Frontal cortex (tissue), 4 donors: ENCODE results near the gene ZFAND2B. TPM values are rescaled to one million over a fixed set of nuclear protein-coding genes. Genes with fewer than 3 reads are reported as not detected.

Experiments
- DNase-seq, 2 donors: peaks; one replicate each; pipeline ENCODE4 v3.0.0; 2012; ENCODE audit warnings: low spot score in 2 of 2
- FAIRE-seq: peaks from 2 replicates; lab custom pipeline; 2012; peaks lifted over from hg19 to GRCh38; lab: Jason Lieb, UNC
- total RNA-seq: library from RNA; depleted of rRNA; stranded (reverse); fragments of >200 nt; gene quantifications from one replicate; pipeline ENCODE4 v1.2.3, GENCODE V29; 2014
- donor health status: control.
- donor health status: control.
- donor health status: control.

ZFAND2B gene
- total RNA-seq, 1 donor from 2014 or later: 10.2 TPM

- DNase-seq (peak; percentile 95 to 98), FAIRE-seq (peak; percentile 8)
These were observed 12.4 kb downstream of the ZFAND2B start, which contains the start of gene ABCB6 for GRCh38 chr2:219218732-219219701. ABCB6 (minus strand) TSS chr2:219218958; CDS start chr2:219218673, 285 bp downstream.

GRCh38 chr2:219219784-219220532, 13.4 kb downstream of the ZFAND2B start:
- FAIRE-seq (no peak), DNase-seq (no peak)

GRCh38 chr2:219220652-219221402, 14.2 kb downstream of the ZFAND2B start:
- no peak for DNase-seq
- FAIRE-seq: no peak

GRCh38 chr2:219221957-219222518, 15.5 kb downstream of the ZFAND2B start:
- DNase-seq: no peak
- FAIRE-seq: no peak

- DNase-seq: no peak
- no peak for FAIRE-seq
These were observed 17.4 kb downstream of the ZFAND2B start for GRCh38 chr2:219223831-219224610.

- DNase-seq: no peak
- FAIRE-seq: no peak
These were observed 18.8 kb downstream of the ZFAND2B start for GRCh38 chr2:219225350-219225749.

- no peak for DNase-seq
- FAIRE-seq: no peak
These were observed 21.7 kb downstream of the ZFAND2B start for GRCh38 chr2:219228041-219228910.

GRCh38 chr2:219228911-219229304, 22.3 kb downstream of the ZFAND2B start:
- no peak for FAIRE-seq
- no peak for DNase-seq

- peak; percentile 98 to 99 for DNase-seq
- FAIRE-seq: peak; percentile 57
These were observed 22.9 kb downstream of the ZFAND2B start, which contains the start of the genes ANKZF1 and ATG9A for GRCh38 chr2:219229305-219230058. ANKZF1 (plus strand) TSS chr2:219229806; CDS start chr2:219230258, 452 bp downstream. ATG9A (minus strand) TSS chr2:219229636; CDS start chr2:219228024, 1,612 bp downstream.

- no peak for FAIRE-seq
- no peak for DNase-seq
These were observed 23.5 kb downstream of the ZFAND2B start for GRCh38 chr2:219230059-219230540.

GRCh38 chr2:219234331-219234730, 27.7 kb downstream of the ZFAND2B start:
- DNase-seq (no peak), FAIRE-seq (no peak)

- FAIRE-seq: no peak
- DNase-seq: no peak
These were observed 36.7 kb downstream of the ZFAND2B start for GRCh38 chr2:219243291-219243761.

- DNase-seq: no peak
- no peak for FAIRE-seq
These were observed 38.2 kb downstream of the ZFAND2B start for GRCh38 chr2:219244789-219245147.

GRCh38 chr2:219245148-219245898, 38.7 kb downstream of the ZFAND2B start, which contains the start of the genes GLB1L and STK16:
GLB1L (minus strand) TSS chr2:219245444; CDS start chr2:219243573, 1,871 bp downstream.
STK16 (plus strand) TSS chr2:219245479; CDS start chr2:219246000, 521 bp downstream.
- FAIRE-seq: no peak
- peak; percentile 90 to 98 for DNase-seq

GRCh38 chr2:219245899-219246230, 39.3 kb downstream of the ZFAND2B start:
- FAIRE-seq: no peak
- no peak for DNase-seq

- no peak for DNase-seq
- no peak for FAIRE-seq
These were observed 40.0 kb downstream of the ZFAND2B start for GRCh38 chr2:219246559-219246958.
